AG09309 (cell line): Measurements from ENCODE around the gene METTL1.

Source experiments
- DNase-seq: peaks from one replicate; pipeline ENCODE4 v3.0.0-alpha.2; 2010; ENCODE audit warnings: low read depth
- H3K4me3 ChIP-seq: 2 replicates; pipeline ENCODE4 v1.5.1; 2011; ENCODE audit warnings: mild to moderate bottlenecking, low read depth, low read length, moderate library complexity; ENCODE audit not compliant: control insufficient read depth
- TF ChIP-seq, protein P1 (sequence below): IDR thresholded peaks from 2 replicates; pipeline ENCODE4 v1.5.1; 2011; ENCODE audit warnings: mild to moderate bottlenecking, low read depth, low read length, inconsistent platforms; ENCODE audit not compliant: insufficient read depth, control insufficient read depth; ENCODE audit errors: missing control alignments

The METTL1 gene

DNA sequence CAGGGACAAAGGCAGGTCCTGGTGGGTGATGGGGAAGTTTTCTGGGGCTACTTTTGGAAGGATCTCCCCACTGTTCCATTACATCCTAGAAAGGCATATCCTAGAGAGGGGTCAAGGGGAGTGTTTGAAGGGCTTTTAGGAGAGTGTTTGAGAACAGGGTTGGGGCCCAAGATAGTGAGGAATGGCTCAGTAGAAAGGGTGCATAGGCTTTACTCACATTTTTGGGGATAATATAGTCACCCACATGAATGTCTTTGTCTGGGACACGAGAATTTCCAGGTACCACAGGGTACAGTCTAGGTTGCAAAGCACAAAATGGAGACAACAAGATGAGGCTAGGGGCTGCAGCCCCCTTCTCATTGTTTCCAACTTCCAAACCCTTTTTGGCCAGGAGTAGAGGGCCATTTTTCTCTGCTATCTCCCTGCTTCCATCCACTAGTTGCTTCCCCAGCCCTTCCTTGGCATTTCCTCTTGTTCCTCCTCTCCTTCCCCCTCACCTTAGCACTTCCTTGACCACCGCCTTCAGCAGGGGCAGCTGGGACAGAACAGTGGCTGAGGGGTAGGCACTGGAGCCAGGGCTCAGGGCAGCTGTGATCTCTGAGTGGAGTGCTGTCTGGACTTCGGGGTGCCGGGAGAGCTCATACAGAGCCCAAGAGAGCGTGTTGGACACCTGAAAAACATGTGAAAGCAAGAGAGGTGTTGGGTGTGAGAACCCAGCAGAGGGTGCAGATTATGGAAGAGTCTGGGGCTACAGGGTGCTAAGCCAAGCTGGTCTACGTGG is 7.8 kb downstream of the METTL1 start:
- no peak for DNase-seq
- TF ChIP-seq, protein P1, sequence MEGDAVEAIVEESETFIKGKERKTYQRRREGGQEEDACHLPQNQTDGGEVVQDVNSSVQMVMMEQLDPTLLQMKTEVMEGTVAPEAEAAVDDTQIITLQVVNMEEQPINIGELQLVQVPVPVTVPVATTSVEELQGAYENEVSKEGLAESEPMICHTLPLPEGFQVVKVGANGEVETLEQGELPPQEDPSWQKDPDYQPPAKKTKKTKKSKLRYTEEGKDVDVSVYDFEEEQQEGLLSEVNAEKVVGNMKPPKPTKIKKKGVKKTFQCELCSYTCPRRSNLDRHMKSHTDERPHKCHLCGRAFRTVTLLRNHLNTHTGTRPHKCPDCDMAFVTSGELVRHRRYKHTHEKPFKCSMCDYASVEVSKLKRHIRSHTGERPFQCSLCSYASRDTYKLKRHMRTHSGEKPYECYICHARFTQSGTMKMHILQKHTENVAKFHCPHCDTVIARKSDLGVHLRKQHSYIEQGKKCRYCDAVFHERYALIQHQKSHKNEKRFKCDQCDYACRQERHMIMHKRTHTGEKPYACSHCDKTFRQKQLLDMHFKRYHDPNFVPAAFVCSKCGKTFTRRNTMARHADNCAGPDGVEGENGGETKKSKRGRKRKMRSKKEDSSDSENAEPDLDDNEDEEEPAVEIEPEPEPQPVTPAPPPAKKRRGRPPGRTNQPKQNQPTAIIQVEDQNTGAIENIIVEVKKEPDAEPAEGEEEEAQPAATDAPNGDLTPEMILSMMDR, result no peak
- H3K4me3 ChIP-seq, result no peak overlapping the region

DNA sequence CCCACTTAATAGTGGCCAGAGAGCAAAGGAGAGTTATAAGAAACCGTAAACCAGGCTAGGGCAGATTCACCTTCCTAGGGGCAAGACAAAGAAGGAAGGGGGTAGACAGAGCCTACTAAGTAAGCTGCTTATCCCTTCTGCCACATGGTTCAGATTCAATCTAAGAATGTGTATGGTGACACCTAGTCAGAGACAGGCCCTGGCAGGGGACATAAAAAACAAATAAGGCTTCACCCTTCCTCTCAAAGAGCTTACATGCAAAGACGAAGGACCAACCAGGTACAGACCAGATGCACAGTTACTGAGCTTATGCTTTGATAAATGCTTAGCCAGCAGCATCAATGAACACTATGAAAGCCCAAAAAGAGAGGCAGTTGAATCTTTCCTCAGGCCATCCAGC is 9.4 kb downstream of the METTL1 start:
- DNase-seq, result no peak
- H3K4me3 ChIP-seq, result no peak overlapping the region
- TF ChIP-seq, protein P1, result no peak

DNA sequence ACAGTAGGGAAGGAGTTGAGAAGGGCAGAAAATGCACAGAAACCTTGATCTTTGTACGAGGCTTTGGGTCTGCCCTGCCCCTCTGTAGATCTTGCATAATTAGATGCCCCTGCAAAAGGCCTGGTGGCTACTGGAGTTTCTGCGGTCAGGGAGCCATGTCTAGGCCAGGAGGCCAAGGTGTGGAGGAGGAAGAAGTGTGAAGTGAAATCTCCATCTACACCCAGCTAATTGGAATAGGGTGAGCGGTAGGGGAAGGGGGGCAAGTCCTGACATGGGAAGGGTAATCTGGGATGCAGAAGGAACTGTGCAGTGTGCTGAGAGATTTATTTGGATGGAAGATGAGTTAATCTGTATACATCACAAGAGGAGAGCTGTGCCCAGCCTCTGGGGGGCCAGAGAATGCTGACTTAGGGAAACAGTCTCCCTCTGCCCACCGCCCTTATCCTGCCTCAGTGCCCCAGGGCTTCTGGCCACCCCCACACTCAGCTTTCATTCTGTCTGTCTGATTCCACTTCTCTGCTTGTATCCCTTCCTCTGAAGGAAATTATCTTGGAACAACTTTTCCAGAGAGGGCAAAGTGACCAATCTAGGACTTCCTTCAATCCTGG is 10.4 kb downstream of the METTL1 start:
- TF ChIP-seq, protein P1, result no peak

DNA sequence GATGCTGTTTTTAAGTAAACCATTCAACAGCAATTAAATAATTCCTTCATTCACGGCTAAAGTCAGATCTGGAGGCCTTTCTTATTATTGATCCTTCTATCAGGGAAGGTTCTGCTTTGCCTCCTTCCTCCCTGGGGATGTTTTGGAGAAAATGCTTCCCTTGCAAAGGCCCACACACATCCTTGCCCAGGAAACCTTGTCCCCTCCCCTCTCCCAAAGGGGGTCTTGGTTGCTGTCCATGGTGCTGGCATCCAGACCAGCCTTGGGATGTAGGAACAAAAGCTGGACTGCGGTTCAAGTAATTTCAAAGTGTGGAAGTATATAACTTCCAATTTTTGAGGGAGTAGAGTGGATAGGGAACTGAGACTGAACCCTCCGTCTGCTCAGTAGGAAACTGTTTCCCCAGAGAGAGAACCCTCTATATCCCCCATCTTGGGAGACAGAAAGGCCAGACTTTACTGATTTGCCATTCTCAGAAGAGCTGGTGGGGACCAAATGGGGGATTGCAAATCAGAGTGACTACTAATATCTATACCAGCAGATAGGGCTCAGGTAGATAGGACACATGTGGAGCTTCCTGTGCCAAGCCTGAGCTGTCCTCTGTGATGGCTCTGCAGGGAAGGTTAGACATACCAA is 11.4 kb downstream of the METTL1 start:
- H3K4me3 ChIP-seq, result no peak overlapping the region
- TF ChIP-seq, protein P1, result no peak
- DNase-seq, result no peak

More for the DNA sequence above, 10.4 kb downstream of the METTL1 start:
- DNase-seq, result no peak
- H3K4me3 ChIP-seq, result no peak overlapping the region

DNA sequence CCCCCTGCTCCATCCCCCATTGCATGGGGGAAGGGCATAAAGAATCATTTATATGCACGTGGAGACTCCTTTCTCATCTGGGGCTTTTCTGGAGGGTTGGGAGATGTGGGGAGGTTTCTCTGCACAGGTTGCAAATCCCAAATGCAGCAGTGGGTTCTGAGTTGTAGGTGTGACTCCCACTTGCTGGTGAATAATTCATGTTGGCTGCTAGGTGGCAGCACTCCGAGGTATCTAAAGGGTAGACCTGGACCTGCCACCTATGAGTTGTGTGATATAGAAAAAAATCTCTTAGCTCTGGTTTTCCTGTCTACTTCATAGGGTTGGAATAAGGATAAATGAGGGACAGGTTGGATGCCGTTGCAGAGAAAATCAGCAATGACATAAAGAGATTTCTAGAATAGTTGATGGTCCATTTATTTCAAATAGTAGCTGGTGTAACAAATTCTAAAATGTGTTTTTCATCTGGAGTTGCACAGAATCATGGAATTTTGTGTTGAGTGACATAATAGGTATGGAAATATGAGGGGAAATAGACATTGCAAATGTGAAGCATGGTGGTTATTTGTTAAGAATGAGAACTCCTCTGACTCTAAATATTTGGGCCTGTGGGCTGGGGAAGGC is 12.4 kb downstream of the METTL1 start:
- TF ChIP-seq, protein P1, result peak; percentile 49
- H3K4me3 ChIP-seq, result no peak overlapping the region
- DNase-seq, result no peak

DNA sequence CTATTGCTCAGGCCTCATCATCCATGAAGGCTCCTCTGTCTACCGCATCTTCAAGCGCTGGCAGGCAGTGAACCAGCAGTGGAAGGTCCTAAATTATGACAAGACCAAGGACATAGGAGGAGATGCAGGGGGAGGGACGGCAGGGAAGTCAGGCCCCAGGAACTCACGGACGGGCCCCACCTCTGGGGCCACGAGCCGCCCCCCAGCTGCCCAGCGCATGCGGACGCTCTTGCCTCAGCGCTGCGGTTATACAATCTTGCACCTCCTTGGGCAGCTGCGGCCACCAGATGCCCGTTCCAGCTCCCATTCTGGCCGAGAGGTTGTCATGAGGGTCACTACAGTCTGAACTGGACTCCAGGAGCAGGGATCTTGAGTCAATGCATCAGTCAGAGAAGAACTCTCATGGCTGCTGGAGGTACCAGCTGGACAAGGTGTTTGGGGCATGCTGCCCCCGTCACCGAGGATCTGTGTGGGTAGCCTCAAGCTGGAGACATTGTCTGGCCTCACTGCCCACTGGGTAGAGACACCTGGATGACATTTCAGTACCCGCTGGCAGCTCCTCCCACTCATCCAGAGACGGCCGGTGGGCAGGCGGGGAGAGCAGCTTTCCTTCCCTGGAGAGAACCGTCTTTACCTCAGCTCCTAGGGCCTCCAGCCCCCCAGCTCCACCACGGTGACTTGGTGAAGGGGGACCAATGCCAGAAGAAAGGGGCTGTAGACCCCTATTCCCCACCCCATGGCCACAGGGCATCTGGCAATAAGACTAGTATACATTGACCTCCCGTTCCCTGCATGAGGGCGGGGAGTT is 13.1 kb downstream of the METTL1 start:
- no peak for DNase-seq
- TF ChIP-seq, protein P1, result no peak
- no peak overlapping the region for H3K4me3 ChIP-seq
